Midbrain (tissue), 1 donor: ENCODE data around the gene SLC6A15.

Experiments
- DNase-seq: peaks from one replicate; lab custom pipeline; 2025; lab: John Stamatoyannopoulos, UW

The SLC6A15 gene

DNA sequence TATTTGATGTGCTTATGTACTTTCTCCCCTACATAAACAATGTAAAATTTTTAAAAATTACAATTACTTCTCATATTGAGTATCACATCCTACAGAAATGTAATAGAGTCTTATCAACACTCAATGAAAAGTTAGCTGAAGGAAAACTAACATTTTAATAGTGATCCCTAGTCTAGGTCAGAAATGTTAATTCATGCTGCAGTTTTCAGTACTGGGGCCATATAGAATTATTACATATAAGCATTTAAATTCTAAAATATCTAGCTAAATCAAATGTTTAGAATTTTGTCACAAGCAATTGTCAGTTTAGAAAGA, 37.8 kb downstream of the SLC6A15 start:
- no peak for DNase-seq

- peak; percentile 76 for DNase-seq
These were observed 38.3 kb downstream of the SLC6A15 start for GRCh38 chr12:84874125-84874824.

DNA sequence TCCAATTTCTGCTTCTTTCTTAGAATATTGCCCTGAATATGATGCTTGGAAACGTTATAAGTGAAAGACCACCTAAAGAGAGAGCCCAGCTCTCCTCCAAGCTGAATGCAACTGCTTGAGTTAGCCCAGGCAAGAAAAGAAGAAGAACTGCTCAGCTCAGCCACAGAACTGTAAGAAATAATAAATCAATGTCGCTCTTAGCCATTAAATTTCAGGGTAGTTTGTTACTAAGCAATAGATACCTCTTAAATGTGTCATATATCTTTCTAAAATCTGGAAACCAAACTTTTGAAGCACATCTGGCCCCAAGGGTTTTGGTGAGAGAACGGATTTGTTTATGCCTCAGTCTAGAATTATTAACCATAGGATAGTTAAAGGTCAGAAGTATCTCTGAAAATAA, 50.4 kb downstream of the SLC6A15 start:
- DNase-seq, result no peak

GRCh38 chr12:84860718-84861117, 51.9 kb downstream of the SLC6A15 start:
- no peak for DNase-seq

DNA sequence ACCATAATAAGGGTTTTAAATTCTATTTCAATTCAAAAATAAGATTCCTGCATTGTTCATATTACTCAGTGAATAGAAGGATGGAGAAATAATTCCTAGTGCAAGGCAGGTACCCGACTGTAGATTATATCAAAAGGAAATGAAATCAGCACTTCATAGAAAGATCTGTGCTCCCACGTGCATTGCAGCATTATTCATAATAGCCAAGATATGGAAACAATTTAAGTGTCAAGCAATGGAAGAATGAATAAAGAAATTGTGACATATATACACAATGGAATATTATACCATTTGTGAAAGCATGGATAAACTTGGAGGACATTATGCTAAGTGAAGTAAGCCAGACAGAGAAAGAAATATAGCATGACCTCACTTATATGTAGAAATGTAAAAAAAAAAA, 53.8 kb downstream of the SLC6A15 start:
- DNase-seq, result no peak

DNA sequence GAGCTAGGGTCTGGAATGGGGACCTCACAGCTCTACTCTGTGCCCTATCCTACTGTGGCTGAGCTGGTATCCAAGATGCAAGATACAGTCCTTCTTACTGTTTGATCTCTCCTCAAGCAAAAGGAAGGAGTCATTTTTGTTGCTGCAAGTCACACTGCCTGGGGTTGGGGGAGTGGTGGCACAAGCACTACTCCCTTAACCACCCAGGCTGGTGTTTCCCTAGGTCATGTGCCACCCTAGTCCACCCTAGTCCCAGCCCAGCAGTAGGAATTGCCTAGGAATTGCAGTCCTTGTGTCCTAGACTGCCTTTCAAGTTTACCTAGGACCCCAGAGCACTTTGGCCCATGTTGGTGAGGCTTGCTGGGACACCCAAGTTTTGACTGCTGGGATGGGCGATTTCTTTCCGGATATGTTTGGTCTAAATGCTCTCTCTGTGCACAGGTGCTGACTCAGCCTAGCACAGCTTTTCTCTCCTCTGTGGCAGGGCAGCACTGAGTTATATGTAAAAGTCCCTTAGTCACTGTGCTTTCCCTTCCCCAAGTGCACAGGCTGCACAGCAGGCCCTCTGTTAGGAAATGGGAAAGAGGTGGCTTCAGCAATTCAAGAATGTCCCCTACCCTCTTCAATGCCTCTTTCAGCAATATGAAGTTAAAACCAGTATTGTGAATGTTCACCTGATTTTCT, 54.9 kb downstream of the SLC6A15 start:
- no peak for DNase-seq

- DNase-seq, result no peak
These were observed 56.3 kb downstream of the SLC6A15 start for GRCh38 chr12:84856156-84856900.

DNA sequence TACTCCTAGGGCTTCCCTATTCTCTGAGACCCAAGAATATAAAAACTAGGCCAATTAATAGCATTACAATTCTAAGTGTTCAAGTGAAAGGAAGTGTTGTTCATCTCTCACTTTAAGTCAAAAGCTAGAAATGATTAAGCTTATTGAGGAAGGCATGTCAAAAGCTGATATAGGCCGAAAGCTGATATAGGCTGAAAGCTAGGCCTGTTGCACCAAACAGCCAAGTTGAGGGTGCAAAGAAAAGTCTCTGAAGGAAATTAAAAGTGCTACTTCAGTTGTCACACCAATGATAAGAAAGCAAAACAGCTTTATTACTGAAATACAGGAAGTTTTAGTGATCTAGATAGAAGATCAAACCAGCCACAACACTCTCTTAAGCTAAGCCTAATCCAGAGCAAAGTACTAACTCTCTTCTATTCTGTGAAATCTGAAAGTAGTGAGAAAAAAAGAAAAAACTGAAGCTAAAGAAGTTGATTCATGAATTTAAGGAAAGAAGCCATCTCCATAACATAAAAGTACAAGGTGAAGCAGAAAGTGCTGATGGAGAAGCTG, 68.9 kb downstream of the SLC6A15 start:
- no peak for DNase-seq

DNA sequence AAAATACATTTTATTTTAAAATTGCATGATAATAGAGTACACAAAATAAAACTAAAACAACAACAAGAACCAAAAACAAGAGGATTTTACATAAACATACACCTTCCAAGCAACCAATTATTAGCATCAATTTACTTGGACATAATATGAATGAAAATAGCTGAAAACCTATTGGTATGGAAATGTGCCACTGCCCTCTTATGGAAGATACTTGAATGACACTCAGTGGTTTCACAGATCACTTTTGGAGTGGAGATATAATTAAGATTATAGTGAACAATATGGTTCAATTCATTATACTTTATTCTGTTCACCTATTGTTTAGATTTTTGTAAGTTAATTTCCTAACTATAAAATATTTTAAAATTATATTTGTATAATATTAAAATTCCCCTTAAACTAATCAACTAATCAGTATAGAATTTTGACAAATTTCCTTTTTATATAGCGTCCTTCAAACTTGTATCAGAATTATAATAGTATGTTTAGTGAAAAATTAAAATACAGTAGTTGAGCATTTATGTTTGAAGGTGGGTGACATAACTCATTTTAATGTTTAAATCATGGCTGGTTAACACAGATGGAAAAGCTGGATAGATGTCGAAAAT, 70.1 kb downstream of the SLC6A15 start:
- peak; percentile 33 for DNase-seq

DNA sequence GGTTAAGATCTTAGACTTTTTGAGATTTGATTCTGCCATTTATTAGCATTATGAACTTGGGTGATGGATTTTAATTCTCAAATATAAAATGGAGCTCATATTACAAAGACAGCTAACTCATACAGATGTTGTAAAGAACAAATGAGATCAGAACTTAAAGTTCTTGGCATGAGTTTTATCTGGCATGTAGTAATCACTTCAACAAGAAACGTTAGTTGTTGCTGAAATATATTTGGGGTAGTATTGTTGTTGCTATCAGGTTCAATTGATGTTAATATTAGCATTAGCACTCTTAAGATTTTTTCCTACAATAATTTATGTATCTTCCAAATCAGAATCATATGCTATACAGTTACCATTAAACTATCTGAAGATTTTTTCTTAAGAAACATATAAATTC, 71.0 kb downstream of the SLC6A15 start:
- DNase-seq, result no peak

DNA sequence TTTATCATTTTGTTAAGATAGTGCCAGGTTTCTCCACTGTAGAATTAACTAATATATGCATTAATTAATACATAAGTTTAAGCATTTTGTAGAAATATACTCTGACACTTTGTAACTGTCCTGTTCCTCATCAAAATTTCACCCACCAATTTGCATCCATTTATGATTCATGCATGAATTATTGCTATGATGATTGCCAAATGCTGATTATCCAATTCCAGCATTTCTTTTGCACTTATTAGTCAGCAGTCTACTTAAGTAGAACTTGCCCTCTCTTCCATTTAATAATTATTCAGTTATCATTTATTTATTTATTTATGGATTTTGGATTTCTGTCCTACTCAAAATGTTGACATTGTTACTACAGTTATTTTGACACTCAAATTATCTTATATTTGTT, 72.2 kb downstream of the SLC6A15 start:
- DNase-seq, result no peak

DNA sequence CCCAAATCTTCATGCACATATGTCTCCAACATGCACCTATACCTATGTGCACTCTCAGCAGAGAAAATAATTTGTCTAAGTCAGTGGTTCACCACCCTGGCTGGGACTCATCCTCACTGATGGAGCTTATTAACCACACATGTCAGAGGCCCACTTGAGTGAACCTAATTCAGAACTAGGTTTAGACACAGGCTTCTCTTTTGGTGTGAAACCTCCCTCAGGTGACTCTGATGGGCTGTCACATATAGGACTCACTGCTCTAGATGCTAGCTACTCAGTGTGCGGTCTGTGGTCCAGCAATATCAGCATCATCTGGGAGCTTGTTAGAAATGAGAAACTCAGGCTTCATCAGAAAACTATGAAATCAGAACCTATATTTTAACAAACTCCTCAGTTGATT, 85.7 kb downstream of the SLC6A15 start:
- DNase-seq, result no peak

GRCh38 chr12:84825149-84825548, 87.5 kb downstream of the SLC6A15 start:
- DNase-seq, result no peak

DNA sequence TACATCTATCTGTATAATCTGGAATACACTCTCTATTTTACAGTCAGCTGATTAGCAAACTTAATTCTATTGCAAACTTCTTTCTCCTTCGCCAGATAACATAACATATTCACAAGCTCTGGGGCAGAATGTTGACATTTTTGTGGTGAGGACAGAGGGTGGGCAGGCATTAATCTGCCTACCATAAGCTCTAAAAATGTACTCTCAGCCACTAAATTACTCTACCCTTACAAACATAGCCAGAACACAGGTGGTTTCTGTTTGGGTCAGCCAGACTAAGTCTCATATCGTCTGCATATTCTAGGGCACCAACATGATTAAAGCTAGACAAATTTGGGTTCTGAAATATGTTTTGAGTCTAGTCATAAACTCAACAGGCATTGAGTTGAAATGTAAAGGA, 90.1 kb downstream of the SLC6A15 start:
- no peak for DNase-seq

DNA sequence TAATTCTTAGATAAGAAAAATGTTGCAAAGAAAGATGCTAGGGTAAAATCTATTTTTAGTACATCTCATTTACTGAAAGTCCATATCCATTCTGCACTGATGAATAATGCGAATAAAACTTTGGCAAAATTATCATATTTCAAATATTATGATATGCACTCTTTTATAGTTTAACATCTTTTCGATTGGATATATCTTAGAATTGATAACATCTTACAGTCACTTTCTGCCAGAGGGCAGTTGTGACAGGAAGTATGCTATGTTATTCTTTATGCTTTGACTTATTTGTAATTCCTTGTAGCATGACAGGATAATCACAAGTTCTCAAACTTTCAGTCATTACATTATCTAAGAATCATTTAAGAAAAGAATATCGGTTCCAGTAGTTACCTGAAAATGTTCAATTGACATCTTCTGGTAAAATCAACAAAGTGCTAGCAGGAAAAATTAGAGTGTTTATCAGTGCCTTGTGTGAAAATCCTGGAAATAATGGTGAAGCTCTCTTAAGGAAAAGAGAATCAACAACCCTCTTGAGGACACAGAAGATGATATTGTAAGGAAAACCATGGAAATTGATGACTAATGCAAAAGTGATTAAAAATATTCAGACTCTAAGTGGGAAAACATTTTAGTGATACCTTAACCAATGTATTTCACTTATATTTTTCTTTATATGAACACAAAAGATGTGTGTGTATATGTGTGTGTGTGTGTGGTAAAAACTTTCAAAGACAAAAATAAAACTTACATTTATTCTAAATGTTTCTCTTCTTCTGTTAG, 95.5 kb downstream of the SLC6A15 start:
- no peak for DNase-seq

DNA sequence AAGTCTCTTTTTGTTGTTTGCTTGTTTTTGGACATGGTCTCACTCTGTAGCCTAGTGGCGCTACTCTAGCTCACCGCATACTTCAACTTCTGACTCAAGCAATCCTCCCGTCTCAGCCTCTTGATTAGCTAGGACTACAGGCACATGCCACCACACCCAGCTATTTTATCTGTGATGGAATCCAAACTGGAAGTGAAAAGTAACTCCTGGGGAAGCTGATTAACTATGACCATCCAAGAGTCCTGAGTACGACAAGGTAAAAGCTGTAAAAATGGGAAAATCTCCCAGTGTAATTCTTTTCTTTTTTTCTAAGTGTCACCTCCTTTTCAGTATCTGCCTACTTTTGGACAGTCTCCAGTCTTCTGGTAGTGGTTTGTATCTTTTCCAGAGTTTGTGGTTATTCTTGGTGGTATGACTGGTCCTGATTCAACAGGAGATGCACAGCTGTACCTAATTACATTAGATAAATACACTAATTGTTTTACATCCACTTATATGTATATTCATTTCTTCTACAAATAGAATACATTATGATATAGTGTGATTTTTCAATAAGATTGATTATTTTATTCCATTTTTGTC, 97.8 kb downstream of the SLC6A15 start:
- no peak for DNase-seq

DNA sequence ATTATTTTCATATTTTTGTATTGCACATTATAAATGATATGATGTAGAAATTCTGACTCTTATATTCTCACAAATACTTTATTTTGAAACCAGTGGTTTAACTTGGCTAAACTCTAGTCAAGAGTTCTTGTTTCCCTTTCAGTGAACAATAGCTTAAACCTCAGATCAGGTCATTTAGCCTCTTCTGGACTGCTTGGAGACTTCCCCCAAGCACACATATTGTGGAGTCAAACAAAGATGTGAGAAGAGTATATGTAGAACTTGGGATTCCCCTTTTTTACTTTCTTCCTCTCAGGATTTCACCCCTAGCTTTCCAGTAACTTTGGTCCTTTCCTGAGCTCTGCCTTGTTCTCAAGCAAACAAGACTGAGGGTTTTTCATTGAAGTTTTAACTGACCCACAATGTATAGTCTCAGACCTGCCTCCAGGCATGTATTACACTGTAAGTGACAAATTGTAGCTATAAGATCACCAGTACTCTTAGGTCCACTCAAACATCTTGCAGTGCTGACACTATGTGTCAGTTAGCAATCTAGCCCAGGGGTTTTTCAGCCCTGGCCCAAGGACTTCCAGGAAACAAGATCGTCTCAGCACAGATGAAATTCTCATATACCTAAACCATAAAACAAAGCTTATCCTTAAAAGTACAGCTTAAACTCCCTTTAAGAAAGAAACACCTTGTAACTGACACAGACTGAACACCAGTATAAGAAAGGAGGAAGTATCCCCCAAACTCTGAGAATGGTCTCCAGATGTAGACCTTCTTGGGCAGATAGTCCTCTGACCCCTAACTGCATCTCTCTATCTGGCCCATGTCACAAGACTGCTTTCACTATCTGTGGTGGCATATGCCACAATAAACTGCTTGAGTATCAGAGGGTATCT, 98.6 kb downstream of the SLC6A15 start:
- no peak for DNase-seq

DNA sequence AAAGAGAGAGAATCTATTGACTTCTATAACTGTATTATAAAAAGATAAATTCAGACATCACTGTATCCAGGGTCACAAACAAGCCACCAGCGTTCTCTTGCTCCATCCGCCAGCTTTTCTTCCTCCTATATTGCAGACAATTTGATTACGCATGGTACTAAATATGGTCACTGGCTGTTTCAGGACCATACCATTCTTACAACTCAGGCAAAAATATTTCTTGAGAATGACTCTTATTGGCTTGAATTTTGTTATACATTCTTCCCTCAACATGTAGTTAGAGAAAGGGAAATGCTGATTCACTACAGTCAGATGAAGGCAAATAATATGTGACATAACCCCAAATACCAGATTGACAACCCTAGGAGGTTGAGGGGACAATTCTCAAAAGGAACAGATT, 101.3 kb downstream of the SLC6A15 start:
- DNase-seq, result no peak

DNA sequence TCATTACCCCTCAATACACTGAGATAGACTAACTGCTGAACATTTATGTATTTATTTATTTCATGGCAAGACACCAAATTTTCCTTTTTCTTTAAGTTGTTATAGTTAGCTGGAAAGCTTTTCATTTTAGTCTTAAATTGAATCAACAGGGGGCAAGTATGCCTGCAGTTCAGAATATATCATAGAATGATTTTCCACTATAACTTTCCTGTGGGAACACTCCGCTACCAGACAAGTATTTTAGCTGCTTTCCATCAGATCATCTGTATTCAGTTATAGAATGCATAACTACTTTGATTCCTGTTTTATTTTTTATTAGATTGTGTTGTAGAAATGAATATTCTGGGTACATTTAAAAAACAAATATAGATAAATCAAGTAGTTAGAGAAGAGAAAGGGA, 102.0 kb downstream of the SLC6A15 start:
- DNase-seq, result no peak
